GM21390 (cell line): Measurements from ENCODE around the gene MTSS2.

Experiments
- ATAC-seq: cut with Tn5 transposase; IDR thresholded peaks from one replicate; pipeline ENCODE4 v1.9.1; 2021; ENCODE audit not compliant: unreplicated experiment

Gene MTSS2, protein sequence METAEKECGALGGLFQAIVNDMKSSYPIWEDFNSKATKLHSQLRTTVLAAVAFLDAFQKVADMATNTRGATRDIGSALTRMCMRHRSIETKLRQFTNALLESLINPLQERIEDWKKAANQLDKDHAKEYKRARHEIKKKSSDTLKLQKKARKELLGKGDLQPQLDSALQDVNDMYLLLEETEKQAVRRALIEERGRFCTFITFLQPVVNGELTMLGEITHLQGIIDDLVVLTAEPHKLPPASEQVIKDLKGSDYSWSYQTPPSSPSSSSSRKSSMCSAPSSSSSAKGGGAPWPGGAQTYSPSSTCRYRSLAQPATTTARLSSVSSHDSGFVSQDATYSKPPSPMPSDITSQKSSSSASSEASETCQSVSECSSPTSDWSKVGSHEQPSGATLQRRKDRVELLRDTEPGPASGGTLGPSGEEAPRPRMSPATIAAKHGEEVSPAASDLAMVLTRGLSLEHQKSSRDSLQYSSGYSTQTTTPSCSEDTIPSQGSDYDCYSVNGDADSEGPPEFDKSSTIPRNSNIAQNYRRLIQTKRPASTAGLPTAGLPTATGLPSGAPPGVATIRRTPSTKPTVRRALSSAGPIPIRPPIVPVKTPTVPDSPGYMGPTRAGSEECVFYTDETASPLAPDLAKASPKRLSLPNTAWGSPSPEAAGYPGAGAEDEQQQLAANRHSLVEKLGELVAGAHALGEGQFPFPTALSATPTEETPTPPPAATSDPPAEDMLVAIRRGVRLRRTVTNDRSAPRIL

DNA sequence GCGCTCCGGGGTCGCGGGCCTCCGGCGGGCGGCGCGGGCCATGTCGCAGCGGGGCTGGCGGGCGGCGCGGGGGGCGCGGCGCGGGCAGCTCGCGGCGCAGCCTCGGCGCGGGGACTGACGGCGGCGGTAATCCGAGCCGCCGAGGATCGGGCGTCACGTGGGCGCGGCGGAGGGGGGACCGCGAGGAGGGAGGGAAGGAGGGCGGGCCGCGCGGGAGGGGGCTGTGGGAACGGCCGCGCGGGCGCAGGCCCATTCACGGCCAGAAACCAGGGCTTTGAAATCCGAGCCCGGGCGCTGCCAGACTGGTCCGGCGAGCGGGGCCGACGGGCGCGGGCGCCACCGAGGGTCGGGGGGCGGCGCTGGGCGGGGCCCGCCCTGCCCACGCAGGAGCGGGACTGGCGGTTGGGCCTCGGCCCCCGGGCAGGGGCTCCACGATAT is at the start of gene MTSS2:
Gene MTSS2, minus strand, starts transcription at position 116 of the 438 bp plus-strand sequence. CDS start 262 bp downstream, outside the sequence.
- ATAC-seq, result no peak

DNA sequence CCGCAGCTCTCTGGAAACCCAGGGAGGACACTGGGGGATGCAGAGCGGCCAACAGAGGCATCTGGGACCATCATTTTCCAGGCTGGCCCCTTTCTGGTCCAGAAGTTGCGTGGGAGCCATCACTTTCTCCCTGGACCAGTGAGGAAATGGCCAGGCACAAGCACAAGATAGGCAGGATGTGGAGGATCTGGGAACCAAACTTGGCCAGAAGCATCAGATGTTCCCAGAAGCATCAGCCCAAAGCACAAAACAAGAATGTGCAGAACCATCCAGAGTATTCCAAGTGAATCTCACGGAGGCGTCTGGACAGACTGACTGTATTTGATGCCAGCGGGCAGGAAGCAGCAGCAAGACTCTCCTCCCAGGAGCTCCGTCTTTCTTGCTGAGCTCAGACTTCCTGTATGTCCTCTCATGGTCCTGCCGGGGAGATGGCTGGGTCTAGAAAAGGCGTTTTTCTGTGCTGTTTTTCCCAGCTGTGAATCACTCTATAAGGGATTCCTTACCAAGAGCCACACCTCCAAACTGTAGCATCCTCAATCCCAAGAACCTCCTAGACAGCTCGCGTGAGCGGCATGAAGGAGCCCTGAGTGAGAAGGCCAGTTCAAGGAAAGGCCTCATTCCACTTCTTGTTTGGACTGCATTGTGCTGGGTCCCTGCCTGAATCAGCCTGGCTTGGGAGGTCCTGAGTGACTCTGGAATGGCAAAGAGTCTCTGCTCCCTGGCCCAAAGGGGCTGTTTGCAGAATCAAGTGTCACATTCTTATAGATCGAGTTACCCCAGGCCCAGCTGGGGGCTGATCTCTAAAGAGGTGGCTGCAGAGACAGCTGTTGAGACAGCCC is 49.5 kb upstream of the MTSS2 start:
- no peak for ATAC-seq

DNA sequence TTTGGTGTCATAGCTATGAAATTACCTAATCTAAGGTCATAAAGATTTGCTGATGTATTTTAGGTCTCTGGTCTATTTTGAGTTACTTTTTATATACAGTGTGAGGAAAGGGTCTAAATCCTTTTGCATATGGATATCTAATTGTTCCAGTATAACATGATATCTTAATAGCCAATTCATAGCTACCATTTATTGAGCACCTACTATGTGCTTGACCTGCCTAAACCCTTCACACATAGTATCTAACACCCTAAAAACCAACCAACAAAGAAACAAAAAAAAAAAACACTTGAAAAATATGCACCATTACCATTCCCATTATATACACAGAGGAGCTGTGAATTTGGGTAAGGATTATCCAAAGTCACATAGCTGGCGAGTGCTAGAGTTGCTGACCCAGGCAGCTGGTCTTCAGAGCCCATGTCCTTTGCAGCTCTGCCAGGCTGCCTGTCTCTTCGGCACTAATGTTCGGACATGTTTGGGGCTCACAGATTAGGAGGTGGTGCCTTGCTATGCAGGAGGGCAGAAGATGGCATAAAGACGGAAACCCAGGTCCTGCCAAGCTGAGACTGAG is 48.8 kb upstream of the MTSS2 start:
- no peak for ATAC-seq

- ATAC-seq, result no peak
Observed at GRCh38 chr16:70730944-70731343, 45.1 kb upstream of the MTSS2 start.

GRCh38 chr16:70730031-70730430 is 44.2 kb upstream of the MTSS2 start:
- ATAC-seq, result no peak

DNA sequence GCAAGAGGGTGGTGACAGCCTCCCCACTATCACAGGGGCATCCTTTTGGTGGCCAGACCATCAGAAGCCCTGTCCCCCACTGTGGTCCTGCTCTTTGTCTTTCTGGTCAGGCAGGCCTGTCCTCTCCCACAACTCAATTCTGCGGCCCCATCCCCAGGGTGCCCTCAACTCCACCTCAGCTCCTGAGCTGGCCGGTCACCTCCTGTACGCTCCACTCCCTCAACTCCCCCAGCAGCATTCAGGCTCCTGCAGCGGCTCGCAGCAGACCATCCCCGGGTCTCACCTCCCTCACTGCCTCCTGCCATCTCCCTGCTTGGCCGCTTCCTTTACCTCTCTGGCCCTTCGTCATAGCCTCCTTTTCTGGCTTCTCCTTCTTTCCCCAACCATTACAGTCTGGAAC is 43.4 kb upstream of the MTSS2 start:
- ATAC-seq, result no peak

- no peak for ATAC-seq
Observed at GRCh38 chr16:70728150-70728549, 42.3 kb upstream of the MTSS2 start.

- no peak for ATAC-seq
Observed at GRCh38 chr16:70726892-70727361, 41.1 kb upstream of the MTSS2 start.

GRCh38 chr16:70725912-70726828 is 40.3 kb upstream of the MTSS2 start:
- ATAC-seq, result no peak

- ATAC-seq, result no peak
Observed at GRCh38 chr16:70725024-70725911, 39.4 kb upstream of the MTSS2 start.

GRCh38 chr16:70724146-70725023 is 38.5 kb upstream of the MTSS2 start:
- no peak for ATAC-seq

GRCh38 chr16:70723740-70724145 is 37.9 kb upstream of the MTSS2 start:
- ATAC-seq, result no peak

DNA sequence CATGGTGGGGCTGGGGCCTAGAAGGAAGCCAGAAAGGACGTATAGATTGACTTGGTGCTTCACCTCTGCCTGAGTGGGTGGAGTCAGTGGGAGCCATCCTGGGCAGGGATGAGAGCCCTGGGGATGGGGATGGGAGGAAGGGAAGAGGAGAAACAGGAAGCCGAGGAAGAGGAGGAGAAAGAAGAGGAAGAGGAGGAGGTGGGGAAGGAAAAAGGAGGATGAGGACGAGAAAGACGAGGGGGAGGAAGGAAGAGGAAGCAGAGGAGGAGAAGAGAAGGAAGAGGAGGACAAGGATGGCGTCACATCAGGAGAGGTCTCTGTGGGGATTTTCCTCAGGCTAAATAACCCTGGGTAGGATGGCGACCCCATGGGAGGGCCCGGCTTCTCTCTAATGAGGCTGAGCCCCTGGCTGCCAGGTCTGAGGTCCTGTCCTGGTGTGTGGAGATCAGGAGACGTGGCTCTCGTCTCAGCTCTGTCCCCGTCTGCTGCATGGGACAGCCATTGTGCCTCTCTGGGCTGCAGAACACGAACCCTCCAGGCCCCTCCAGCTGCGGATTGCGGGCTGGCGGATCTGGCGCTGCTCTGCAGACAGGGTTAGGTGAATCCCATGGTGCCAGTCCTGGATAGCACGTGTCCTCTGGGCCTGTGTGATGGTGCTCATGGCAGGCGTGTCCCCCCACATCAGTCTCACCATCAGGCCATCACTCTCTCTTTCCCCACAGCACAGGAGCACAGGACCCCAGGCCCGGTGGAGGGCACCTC is 35.5 kb upstream of the MTSS2 start:
- no peak for ATAC-seq

- no peak for ATAC-seq
Observed at GRCh38 chr16:70720425-70721201, 34.8 kb upstream of the MTSS2 start.

- ATAC-seq, result no peak
Observed at GRCh38 chr16:70717065-70717464, 31.2 kb upstream of the MTSS2 start.

DNA sequence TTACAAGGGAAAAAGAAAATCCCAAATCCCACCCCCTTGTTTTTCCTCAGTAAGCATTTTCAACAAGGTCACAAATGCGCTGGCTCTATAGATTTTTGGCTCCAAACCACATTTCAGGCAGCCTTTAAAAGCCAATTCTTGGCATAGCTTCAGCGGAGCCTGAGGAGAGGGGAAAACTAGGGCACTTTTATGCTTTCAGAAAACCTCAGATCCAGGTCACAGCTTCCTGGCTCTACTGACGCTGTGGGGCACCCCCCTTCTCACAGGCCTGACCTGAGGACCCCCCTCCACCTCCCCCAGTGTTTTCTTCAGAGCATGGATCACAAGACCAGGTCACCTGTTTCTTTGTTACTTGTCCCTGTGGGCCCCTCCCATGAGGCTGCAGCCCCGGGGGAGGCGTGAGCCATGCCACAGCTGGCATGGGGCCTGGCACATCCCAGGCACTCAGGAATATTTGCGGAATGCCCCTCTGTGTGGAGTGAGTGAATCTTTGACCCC is 30.1 kb upstream of the MTSS2 start:
- no peak for ATAC-seq
